GM21529 (cell line): ENCODE measurements around the gene IGF2R.
A peak's percentile ranks its signal among the peaks of the same experiment; 100 is the strongest.
"Not testable (repeated sequence)": the region's sequence is repeated elsewhere in the genome, so short reads cannot be mapped to it uniquely, and the experiment has no call there.

ENCODE experiments used
- ATAC-seq: cut with Tn5 transposase; IDR thresholded peaks from one replicate; pipeline ENCODE4 v1.9.1; 2021; ENCODE audit not compliant: unreplicated experiment

Gene IGF2R

GRCh38 chr6:160134337-160134751, 165.5 kb downstream of the IGF2R start:
- ATAC-seq, result not testable (repeated sequence)

- no peak for ATAC-seq
These were observed 166.1 kb downstream of the IGF2R start for GRCh38 chr6:160134779-160135547.

GRCh38 chr6:160135907-160136655, 167.2 kb downstream of the IGF2R start:
- no peak for ATAC-seq

GRCh38 chr6:160137130-160137988, 168.5 kb downstream of the IGF2R start:
- no peak for ATAC-seq

GRCh38 chr6:160137989-160138835, 169.3 kb downstream of the IGF2R start:
- ATAC-seq, result peak; percentile 69

- no peak for ATAC-seq
These were observed 170.0 kb downstream of the IGF2R start for GRCh38 chr6:160138839-160139419.

- no peak for ATAC-seq
These were observed 170.6 kb downstream of the IGF2R start for GRCh38 chr6:160139420-160139851.

- ATAC-seq, result not testable (repeated sequence)
These were observed 171.6 kb downstream of the IGF2R start for GRCh38 chr6:160140493-160140892.

- ATAC-seq, result no peak
These were observed 172.3 kb downstream of the IGF2R start for GRCh38 chr6:160141001-160141726.

GRCh38 chr6:160142115-160142715, 173.3 kb downstream of the IGF2R start:
- ATAC-seq, result no peak

- no peak for ATAC-seq
These were observed 177.7 kb downstream of the IGF2R start for GRCh38 chr6:160146454-160147145.

GRCh38 chr6:160147146-160147536, 178.3 kb downstream of the IGF2R start:
- no peak for ATAC-seq

GRCh38 chr6:160154471-160154870, 185.6 kb downstream of the IGF2R start:
- ATAC-seq, result no peak

GRCh38 chr6:160156842-160157241, 188.0 kb downstream of the IGF2R start:
- ATAC-seq, result no peak

GRCh38 chr6:160160450-160160849, 191.6 kb downstream of the IGF2R start:
- ATAC-seq, result no peak
